ENCODE data around the gene VEZT.
"Not testable (repeated sequence)": the region's sequence is repeated elsewhere in the genome, so short reads cannot be mapped to it uniquely, and the experiment has no call there.

Gene VEZT

DNA sequence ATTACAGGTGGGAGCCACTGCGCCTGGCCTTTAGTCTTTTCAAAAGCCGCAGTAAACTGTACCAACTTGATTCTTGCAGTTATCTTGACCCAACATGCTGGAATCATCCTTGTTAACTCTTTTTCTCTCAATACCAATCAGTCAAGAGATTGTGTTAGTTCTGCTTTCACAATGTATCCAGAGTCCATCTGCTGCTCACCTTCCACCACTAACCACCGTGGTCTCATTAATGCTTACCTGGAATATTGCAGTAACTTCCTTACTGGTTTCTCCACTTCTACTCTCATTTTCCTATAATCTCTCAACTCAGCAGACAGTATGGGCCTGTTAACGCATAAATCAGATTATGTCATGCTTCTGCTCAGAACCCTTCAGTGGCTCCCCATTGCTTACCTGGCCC, 62.2 kb downstream of the VEZT start:
- no peak overlapping the region for H3K4me3 Mint-ChIP-seq
- H3K36me3 Mint-ChIP-seq (ENCODE audit: low read depth): peaks cover 56% of the 10 kb centered on the region
- H3K4me1 Mint-ChIP-seq (ENCODE audit: low read depth): no peaks in the 10 kb centered on the region
- H3K9me3 Mint-ChIP-seq: no peaks in the 10 kb centered on the region
- H3K27me3 Mint-ChIP-seq: no peaks in the 10 kb centered on the region
- H3K27ac Mint-ChIP-seq: no peak overlapping the region

DNA sequence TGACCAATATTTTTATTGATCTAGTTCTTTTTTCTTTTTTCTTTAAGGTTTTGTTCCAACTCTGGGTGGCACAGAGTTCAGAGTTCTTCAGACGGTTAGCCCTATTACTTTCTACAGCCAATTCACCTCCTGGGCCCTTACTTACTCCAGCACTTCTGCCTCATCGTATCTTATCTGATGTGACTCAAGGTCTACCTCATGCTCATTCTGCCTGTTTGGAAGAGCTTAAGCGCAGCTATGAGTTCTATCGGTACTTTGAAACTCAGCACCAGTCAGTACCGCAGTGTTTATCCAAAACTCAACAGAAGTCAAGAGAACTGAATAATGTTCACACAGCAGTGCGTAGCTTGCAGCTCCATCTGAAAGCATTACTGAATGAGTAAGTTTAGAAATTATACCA, 64.7 kb downstream of the VEZT start:
- no peaks in the 10 kb centered on the region for H3K27me3 Mint-ChIP-seq
- H3K27ac Mint-ChIP-seq: no peak overlapping the region
- H3K36me3 Mint-ChIP-seq (ENCODE audit: low read depth): peaks cover 53% of the 10 kb centered on the region
- no peaks in the 10 kb centered on the region for H3K4me1 Mint-ChIP-seq (ENCODE audit: low read depth)
- H3K9me3 Mint-ChIP-seq: no peaks in the 10 kb centered on the region
- no peak overlapping the region for H3K4me3 Mint-ChIP-seq

DNA sequence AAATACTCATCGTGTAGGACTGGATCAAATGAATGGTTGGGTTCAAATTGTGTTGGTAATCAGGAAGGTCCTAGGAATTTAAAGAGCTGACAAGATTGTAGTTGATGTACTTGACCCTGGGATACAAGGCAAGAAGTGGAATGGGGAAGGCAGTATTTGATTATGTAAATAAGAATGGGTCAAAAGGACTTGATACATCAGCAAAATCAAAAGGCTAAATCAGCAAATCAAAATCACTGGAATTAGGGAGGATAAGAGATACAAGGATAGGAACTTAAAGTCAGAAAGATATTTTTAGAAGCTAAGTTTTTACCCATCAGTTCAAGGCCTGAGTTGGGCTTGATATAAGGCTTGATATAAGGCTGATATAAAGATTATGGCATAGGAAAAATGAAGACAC, 65.8 kb downstream of the VEZT start:
- no peaks in the 10 kb centered on the region for H3K9me3 Mint-ChIP-seq
- no peaks in the 10 kb centered on the region for H3K27me3 Mint-ChIP-seq
- no peak overlapping the region for H3K4me3 Mint-ChIP-seq
- H3K27ac Mint-ChIP-seq: no peak overlapping the region
- H3K36me3 Mint-ChIP-seq (ENCODE audit: low read depth): peaks cover 52% of the 10 kb centered on the region
- no peaks in the 10 kb centered on the region for H3K4me1 Mint-ChIP-seq (ENCODE audit: low read depth)

DNA sequence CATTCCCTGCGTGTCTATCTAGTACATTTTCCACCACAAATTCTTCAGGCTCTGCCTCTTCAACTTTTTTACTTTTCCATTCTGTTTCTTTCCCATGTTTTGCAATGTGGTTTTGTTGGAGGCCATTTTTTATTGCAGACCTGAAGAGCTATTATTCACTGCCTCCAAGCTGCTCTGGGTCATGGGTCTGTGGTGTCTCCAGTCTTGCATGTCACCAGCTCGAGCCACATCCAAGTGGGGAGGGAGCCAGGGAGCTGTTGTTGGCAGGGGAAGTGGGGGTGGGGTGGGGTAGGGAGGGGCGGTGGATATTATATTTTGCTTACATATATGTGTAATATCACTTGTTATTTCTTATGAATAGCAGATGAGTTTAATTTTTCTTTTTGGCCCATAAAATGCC, 69.1 kb downstream of the VEZT start:
- Mint-ChIP-seq H3K4me1 (ENCODE audit: low read depth) (no peaks in the 10 kb centered on the region), H3K36me3 (ENCODE audit: low read depth) (peaks cover 56% of the 10 kb centered on the region)

DNA sequence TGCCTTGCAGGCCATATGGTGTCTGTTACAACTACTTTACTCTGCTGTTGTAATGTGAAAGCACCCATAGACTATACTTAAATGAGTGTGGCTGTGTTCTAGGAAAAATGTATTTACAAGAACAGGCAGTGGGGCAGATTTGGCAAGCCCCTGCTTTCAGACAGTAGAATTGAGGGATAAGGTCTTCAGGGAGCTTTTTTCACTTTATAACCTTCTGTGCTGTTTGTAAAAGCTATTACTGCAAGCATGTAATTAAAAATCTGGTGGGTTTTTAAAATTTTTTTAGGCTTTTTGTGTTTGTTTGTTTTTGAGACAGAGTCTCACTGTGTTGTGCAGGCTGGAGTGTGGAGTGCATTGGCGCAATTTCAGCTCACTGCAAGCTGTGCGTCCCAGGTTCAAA, 73.9 kb downstream of the VEZT start:
- H3K9me3 Mint-ChIP-seq: no peaks in the 10 kb centered on the region
- no peak overlapping the region for H3K4me3 Mint-ChIP-seq
- H3K4me1 Mint-ChIP-seq (ENCODE audit: low read depth): no peaks in the 10 kb centered on the region
- H3K36me3 Mint-ChIP-seq (ENCODE audit: low read depth): peaks cover 52% of the 10 kb centered on the region
- H3K27me3 Mint-ChIP-seq: no peaks in the 10 kb centered on the region
- H3K27ac Mint-ChIP-seq: no peak overlapping the region

More for the DNA sequence above, 69.1 kb downstream of the VEZT start:
- Mint-ChIP-seq H3K27ac (no peak overlapping the region), H3K9me3 (no peaks in the 10 kb centered on the region), H3K4me3 (no peak overlapping the region), H3K27me3 (no peaks in the 10 kb centered on the region)

DNA sequence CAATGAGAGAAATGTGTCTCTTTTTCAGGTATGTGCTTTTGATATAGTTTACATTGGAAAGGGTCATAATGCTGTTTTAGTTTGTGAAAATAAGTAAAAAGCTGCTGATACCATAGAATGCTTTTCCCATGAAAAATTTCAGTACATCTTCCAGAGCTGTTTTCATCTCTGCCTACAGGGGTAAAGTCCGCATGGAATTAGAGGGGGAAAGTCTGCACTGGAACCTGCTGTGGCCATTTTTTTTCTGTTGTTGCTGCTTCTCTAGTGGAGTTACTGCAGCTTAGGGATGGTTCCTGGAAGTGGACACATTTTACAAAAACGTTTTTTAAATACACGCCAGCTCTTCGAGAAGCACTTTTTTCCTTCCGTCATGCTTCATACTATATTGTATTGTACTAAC, 81.3 kb downstream of the VEZT start:
- Mint-ChIP-seq H3K4me3 (no peak overlapping the region), H3K27me3 (no peaks in the 10 kb centered on the region), H3K4me1 (ENCODE audit: low read depth) (no peaks in the 10 kb centered on the region), H3K36me3 (ENCODE audit: low read depth) (peaks cover 54% of the 10 kb centered on the region), H3K27ac (no peak overlapping the region), H3K9me3 (no peaks in the 10 kb centered on the region)

DNA sequence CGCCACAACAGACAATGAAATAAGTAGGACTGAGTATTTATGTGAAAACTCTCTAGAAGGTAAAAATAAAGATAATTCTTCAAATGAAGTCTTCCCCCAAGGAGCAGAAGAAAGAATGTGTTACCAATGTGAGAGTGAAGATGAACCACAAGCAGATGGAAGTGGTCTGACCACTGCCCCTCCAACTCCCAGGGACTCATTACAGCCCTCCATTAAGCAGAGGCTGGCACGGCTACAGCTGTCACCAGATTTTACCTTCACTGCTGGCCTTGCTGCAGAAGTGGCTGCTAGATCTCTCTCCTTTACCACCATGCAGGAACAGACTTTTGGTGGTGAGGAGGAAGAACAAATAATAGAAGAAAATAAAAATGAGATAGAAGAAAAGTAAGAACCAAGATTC, 82.7 kb downstream of the VEZT start:
- H3K36me3 Mint-ChIP-seq (ENCODE audit: low read depth): peaks cover 51% of the 10 kb centered on the region
- H3K27me3 Mint-ChIP-seq: no peaks in the 10 kb centered on the region
- no peaks in the 10 kb centered on the region for H3K4me1 Mint-ChIP-seq (ENCODE audit: low read depth)
- no peaks in the 10 kb centered on the region for H3K9me3 Mint-ChIP-seq
- no peak overlapping the region for H3K4me3 Mint-ChIP-seq
- no peak overlapping the region for H3K27ac Mint-ChIP-seq

DNA sequence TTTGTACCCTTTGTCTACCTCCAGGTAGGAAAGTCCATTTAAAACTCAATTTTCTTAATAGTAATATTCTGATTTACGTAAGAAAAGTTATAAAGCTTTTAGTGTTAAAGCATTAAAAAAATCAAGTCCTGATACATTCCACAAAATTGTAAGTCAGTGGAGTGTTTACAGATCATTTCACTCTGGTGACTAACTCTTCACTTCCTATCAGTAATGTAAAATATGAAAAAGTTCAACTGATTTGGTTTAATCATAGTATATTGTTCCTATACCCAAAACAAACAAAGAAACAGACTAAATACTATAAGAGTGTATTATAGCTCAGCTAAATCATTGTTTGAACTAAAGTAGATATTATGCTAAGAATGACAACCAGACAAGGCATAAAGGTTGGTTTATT, 85.9 kb downstream of the VEZT start:
- Mint-ChIP-seq H3K9me3 (no peaks in the 10 kb centered on the region), H3K4me3 (no peak overlapping the region), H3K36me3 (ENCODE audit: low read depth) (peaks cover 42% of the 10 kb centered on the region), H3K4me1 (ENCODE audit: low read depth) (no peaks in the 10 kb centered on the region), H3K27ac (no peak overlapping the region), H3K27me3 (no peaks in the 10 kb centered on the region)

DNA sequence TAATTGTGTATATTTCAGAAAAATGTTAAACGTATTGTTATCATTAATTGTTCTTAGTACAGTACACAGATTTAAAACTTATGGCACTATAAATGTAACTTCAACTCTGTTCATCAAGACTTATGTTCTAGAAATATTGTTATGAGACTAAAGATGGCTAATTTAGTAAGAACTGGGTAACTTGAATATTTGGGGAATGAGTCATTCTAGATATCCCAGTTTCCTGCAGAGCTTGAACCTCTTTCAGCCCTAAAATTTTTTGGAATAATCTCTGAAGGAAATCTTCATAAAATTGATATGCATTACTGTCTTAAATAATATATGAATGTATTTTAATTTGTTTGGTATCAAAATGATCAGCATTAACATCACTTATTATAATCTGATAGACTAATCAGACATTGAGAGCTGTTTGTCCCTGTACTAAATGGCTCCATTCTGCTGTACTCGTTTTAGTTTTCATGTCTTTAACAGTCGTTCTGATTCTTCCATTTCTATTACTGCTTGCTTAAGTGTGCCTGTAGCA, 87.1 kb downstream of the VEZT start:
- no peaks in the 10 kb centered on the region for H3K27me3 Mint-ChIP-seq
- H3K27ac Mint-ChIP-seq: no peak overlapping the region
- no peak overlapping the region for H3K4me3 Mint-ChIP-seq
- no peaks in the 10 kb centered on the region for H3K9me3 Mint-ChIP-seq
- H3K36me3 Mint-ChIP-seq (ENCODE audit: low read depth): peaks cover 41% of the 10 kb centered on the region
- H3K4me1 Mint-ChIP-seq (ENCODE audit: low read depth): no peaks in the 10 kb centered on the region

DNA sequence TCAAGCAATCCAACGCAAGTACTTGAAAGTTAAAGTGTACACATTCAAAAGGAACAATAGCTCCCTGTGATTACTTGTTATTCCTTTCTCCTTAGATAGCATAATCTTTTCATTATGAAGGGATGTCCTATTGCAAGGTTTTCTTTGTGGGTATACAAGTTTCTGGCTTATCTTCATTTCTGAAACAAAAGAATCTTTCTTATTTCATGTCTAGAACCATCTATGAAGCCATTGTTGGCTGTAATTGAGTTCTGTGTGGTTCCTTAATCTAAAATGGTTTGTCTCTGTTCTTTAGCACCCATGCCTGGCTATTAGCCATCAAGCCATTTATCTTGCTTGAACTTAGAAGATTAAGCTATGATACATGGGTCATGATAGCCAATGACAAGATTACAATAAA, 95.0 kb downstream of the VEZT start:
- Mint-ChIP-seq H3K27me3 (peaks cover 4% of the 10 kb centered on the region), H3K4me3 (no peak overlapping the region), H3K36me3 (ENCODE audit: low read depth) (peaks cover 13% of the 10 kb centered on the region), H3K9me3 (no peaks in the 10 kb centered on the region), H3K27ac (no peak overlapping the region), H3K4me1 (ENCODE audit: low read depth) (no peaks in the 10 kb centered on the region)

DNA sequence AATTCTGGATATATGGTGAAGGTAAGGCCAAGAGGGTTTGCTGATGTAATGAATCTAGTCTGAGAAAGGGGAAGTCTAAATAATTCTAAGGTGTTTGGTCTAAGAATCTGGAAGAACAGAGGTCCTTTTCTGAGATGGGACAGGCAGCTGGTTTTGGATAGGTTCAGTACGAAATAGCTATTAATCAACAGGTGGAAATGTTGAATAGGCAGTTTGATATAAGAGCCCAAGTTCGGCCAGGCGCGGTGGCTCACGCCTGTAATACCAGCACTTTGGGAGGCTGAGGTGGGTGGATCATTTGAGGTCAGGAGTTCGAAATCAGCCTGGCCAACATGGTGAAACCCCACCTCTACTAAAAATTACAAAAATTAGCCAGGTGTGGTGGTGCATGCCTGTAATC, 97.1 kb downstream of the VEZT start:
- H3K36me3 Mint-ChIP-seq (ENCODE audit: low read depth); H3K9me3 Mint-ChIP-seq; H3K4me1 Mint-ChIP-seq (ENCODE audit: low read depth); H3K27ac Mint-ChIP-seq; H3K27me3 Mint-ChIP-seq; H3K4me3 Mint-ChIP-seq: not testable (repeated sequence)

DNA sequence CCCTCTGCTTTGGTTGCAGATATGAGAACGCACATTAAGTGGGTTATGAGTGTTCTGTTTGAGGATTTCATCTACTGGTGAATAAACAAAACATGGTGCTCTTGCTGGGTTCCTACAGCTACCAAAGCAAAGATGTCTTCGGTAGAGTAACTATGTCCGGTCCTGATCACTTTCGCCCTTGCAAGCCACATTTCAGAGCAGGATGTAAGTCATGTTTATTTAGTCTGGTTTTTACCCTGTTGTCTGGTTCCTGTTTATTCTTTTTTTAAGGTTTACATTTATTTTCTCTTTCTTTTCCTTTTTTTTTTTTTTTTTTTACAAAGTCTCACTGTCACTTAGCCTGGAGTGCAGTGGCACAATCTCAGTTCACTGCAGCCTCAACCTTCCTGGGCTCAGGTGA, 99.2 kb downstream of the VEZT start:
- H3K27ac Mint-ChIP-seq: no peak overlapping the region
- peaks cover 4% of the 10 kb centered on the region for H3K27me3 Mint-ChIP-seq
- no peaks in the 10 kb centered on the region for H3K36me3 Mint-ChIP-seq (ENCODE audit: low read depth)
- H3K4me1 Mint-ChIP-seq (ENCODE audit: low read depth): no peaks in the 10 kb centered on the region
- H3K9me3 Mint-ChIP-seq: no peaks in the 10 kb centered on the region
- no peak overlapping the region for H3K4me3 Mint-ChIP-seq

DNA sequence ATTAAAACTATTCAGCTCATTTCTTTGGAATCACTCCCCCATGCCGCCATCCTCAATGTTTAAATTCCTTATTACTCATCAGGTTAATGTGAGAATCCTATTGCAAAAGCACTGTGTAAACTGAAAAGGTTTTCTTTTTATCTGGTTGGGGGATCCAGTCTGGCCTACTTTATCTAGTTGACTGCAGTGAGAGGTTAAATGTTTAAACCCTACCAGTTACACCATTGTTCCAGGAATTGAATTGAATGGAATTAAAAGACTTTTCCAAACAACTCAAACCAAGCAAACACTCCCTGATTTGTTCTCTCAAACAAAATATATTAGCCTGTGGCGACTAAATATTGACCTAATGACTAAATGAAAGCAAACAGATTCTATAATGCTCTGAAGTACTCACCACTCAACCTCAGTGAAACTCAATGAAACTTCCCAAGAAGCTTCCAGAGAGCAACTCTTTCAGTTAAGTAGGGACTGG, 100.5 kb downstream of the VEZT start:
- Mint-ChIP-seq H3K27ac (no peak overlapping the region), H3K27me3 (peaks cover 4% of the 10 kb centered on the region), H3K9me3 (no peaks in the 10 kb centered on the region), H3K4me3 (no peak overlapping the region), H3K4me1 (ENCODE audit: low read depth) (no peaks in the 10 kb centered on the region), H3K36me3 (ENCODE audit: low read depth) (no peaks in the 10 kb centered on the region)

DNA sequence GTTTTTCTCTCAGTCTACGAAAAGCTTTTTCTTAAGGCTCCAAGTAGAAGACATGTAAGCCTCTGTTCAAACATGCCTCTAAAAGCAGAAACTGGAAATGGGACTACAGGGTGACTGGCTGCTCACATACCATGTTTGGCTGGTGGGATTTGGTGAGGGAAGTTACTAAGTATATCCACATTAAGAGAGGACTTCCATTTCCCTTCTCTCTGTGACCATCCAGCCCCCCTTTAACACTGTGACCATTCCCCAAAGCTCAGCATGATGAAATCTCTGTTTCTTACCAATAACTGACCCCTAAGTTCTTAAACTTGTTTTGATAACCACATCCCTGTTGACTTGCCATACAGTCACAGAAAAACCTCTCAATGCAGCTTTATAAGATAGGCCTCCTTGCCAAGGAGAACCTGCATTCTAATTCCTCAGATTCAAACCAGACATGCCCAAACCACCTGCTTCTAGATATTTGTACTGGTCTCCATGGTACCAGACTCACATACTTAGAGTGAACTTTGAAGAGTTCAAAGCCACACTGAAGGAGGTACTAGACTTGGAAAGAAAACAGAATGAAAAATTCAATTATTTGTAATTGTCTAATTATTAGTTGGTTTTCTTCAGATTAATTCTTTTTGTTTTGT, 102.2 kb downstream of the VEZT start:
- Mint-ChIP-seq H3K36me3 (ENCODE audit: low read depth) (no peaks in the 10 kb centered on the region), H3K9me3 (no peaks in the 10 kb centered on the region), H3K27ac (no peak overlapping the region), H3K4me1 (ENCODE audit: low read depth) (no peaks in the 10 kb centered on the region), H3K4me3 (no peak overlapping the region), H3K27me3 (no peaks in the 10 kb centered on the region)

DNA sequence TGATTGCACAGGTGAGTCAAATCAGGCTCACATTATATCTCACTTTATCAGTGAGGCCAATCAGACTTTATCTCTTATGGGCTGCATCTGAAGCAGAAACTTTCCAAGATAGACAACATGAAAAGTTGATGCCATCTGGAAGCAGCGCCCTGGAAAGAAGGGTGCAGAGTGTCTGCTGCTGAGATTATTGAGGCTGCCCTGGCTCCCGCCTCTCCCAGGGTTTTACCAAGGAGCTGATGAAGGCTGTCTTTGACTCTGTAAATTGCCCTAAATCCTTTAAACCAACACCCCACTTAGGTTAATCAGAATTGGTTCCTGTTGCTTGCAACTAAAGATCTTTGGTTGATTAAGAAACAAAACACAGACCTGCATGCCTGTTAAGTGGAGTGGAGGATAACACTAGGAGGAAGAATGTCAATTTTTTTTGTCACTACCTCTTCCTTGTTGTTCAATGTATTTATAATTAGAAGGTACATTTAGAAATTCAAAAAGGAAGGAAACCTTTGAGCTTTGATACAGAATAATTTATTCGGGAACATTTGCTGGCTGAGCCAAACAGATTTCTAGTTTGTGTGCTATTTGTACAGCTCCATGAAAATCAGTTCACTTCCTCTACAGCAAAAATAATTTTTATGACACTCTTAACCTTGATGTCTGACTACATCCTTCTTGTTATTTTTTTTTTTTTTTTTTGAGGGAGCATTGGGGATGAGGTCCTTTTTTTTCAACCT, 104.1 kb downstream of the VEZT start:
- Mint-ChIP-seq H3K4me3 (no peak overlapping the region), H3K27ac (no peak overlapping the region)

DNA sequence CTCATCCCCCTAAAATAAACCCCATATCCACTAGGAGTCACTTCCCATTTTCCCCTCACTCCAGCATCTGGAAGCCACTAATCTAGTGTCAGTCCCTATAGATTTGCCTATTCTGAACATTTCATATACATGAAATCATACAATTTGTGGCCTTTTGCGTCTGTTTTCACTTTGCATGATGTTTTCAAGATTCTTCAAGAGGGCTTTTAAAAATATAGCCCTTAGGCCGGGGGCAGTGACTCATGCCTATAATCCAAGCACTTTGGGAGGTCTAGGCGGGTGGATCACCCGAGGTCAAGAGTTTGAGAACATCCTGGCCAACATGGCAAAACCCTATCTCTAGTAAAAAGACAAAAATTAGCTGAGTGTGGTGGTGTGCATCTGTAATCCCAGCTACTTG, 104.7 kb downstream of the VEZT start:
- H3K36me3 Mint-ChIP-seq (ENCODE audit: low read depth): no peaks in the 10 kb centered on the region
- H3K4me1 Mint-ChIP-seq (ENCODE audit: low read depth): no peaks in the 10 kb centered on the region
- H3K4me3 Mint-ChIP-seq: no peak overlapping the region
- no peaks in the 10 kb centered on the region for H3K27me3 Mint-ChIP-seq
- no peak overlapping the region for H3K27ac Mint-ChIP-seq
- H3K9me3 Mint-ChIP-seq: no peaks in the 10 kb centered on the region

More for the DNA sequence above, 104.1 kb downstream of the VEZT start:
- Mint-ChIP-seq H3K4me1 (ENCODE audit: low read depth) (no peaks in the 10 kb centered on the region), H3K9me3 (no peaks in the 10 kb centered on the region), H3K27me3 (no peaks in the 10 kb centered on the region), H3K36me3 (ENCODE audit: low read depth) (no peaks in the 10 kb centered on the region)
